H1 (cell line): Measurements from ENCODE around the gene TSPAN4. TPM values are rescaled to one million over a fixed set of nuclear protein-coding genes. Genes with fewer than 3 reads are reported as not detected.

ENCODE experiments used
- CBX8 ChIP-seq: fragments of 300-800, 300-1000 bp; sonication (generic); IDR thresholded peaks from 2 replicates; pipeline ENCODE4 v1.7.1; 2016; ENCODE audit warnings: low read depth, low read length, borderline replicate concordance
- CTCF ChIP-seq, 3 experiments: IDR thresholded peaks; 1 replicate in 2 of 3; 2 replicates in 1 of 3; pipeline versions ENCODE4 v1.5.1 to v1.6.1; 2011; ENCODE audit warnings: low read length in 3 of 3, mild to moderate bottlenecking in 3 of 3, inconsistent platforms in 2 of 3, low read depth in 1 of 3, moderate library complexity in 1 of 3; ENCODE audit not compliant: insufficient read depth in 1 of 3; ENCODE audit errors: control extremely low read depth in 1 of 3
- E2F6 ChIP-seq: IDR thresholded peaks from 2 replicates; pipeline ENCODE4 v1.6.1; 2012; ENCODE audit warnings: inconsistent platforms
- PHF8 ChIP-seq: fragments of 200-600 bp; sonication (generic); conservative IDR thresholded peaks from 2 replicates; pipeline ENCODE4 v1.7.1; 2012; ENCODE audit warnings: low read depth, mild to moderate bottlenecking, inconsistent platforms, low read length, moderate library complexity
- POLR2AphosphoS5 ChIP-seq: IDR thresholded peaks from 2 replicates; pipeline ENCODE4 v1.6.1; 2011; ENCODE audit warnings: low read depth, low read length
- SIN3A ChIP-seq, 2 experiments: IDR thresholded peaks in 1 of 2; conservative IDR thresholded peaks in 1 of 2; 2 replicates each; pipeline ENCODE4 v1.6.1; 2011 to 2012; ENCODE audit warnings: low read length in 2 of 2, improper control_type of control experiment in 1 of 2, low read depth in 1 of 2, mild to moderate bottlenecking in 1 of 2
- SP2 ChIP-seq: IDR thresholded peaks from 2 replicates; pipeline ENCODE4 v1.6.1; 2012; ENCODE audit warnings: mild to moderate bottlenecking, low read length, inconsistent platforms
- TEAD4 ChIP-seq: IDR thresholded peaks from 2 replicates; pipeline ENCODE4 v1.6.1; 2012; ENCODE audit warnings: low read depth, low read length, inconsistent platforms, mixed read lengths
- polyA plus RNA-seq, 7 experiments: library from polyadenylated mRNA; depleted of rRNA in 3 of 7; stranded (reverse) in 5 of 7; unstranded in 2 of 7; fragments of >200 nt in 5 of 7; fragments of 200-250 nt in 2 of 7; gene quantifications; 1 replicate in 5 of 7; 2 replicates in 1 of 7; 4 replicates in 1 of 7; pipeline versions ENCODE4 v1.2.1 to v1.2.3, GENCODE V29; 2011 to 2013; ENCODE audit warnings: missing spikeins in 2 of 7, mixed read lengths in 2 of 7
- total RNA-seq: library from RNA; stranded (reverse); fragmentation: NEBNext Ultra II Directional; extraction: Animal tissue kit (Norgen Biotek cat#: 25700); gene quantifications from 2 replicates; pipeline ENCODE4 v1.2.1, GENCODE V29; 2021
- TF ChIP-seq, protein P1 (sequence below): IDR thresholded peaks from 2 replicates; pipeline ENCODE4 v1.6.1; 2012; ENCODE audit warnings: inconsistent platforms

TSPAN4 gene
- total and polyA plus RNA-seq, 2 of the 8 experiments (the other 6 are each of a cell fraction or from before 2014, with no cell fraction given) = 74.1 to 145 TPM

GRCh38 chr11:798093-798713 lies 44.4 kb upstream of the TSPAN4 start, which contains the start of gene SLC25A22 (continued):
- TF ChIP-seq PHF8 (peak; percentile 48), POLR2AphosphoS5 (peak; percentile 27; the same call in 1 of the 2 replicates), CBX8 (no peak), E2F6 (no peak), SP2 (no peak), CTCF (IDR thresholded peaks at IDR 0.05; ENCODE audit: control extremely low read depth in 1 of 3, insufficient read depth in 1 of 3, low read depth in 1 of 3, low read length in 3 of 3) (peak in 2 of 3 experiments; percentile 76 to 87; a peak in 3 of 4 replicates), TEAD4 (0 out of 2 replicates have a peak, but pooled peaks have one; percentile 24), SIN3A (conservative IDR thresholded peaks at IDR 0.05 in 1 of 2, IDR thresholded peaks at IDR 0.05 in 1 of 2; ENCODE audit: low read depth in 1 of 2, low read length in 2 of 2) (peak in 1 of 2 experiments; percentile 73; a peak in 2 of 4 replicates)
- TF ChIP-seq, protein P1, sequence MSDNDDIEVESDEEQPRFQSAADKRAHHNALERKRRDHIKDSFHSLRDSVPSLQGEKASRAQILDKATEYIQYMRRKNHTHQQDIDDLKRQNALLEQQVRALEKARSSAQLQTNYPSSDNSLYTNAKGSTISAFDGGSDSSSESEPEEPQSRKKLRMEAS = peak; percentile 50
